Neural cell (in vitro differentiated cells): Measurements from ENCODE around the gene SP140.

Source experiments
- CTCF ChIP-seq: fragments of 450-650 bp; IDR thresholded peaks from 2 replicates; pipeline ENCODE4 v1.5.1; 2014; ENCODE audit warnings: antibody characterized with exemption, mild to moderate bottlenecking, moderate library complexity; ENCODE audit not compliant: poor library complexity, severe bottlenecking
- EP300 ChIP-seq: fragments of 450-650 bp; conservative IDR thresholded peaks from 2 replicates; pipeline ENCODE4 v1.6.1; 2014; ENCODE audit warnings: antibody characterized with exemption, mild to moderate bottlenecking, moderate library complexity; ENCODE audit not compliant: poor library complexity, severe bottlenecking
- EZH2 ChIP-seq: fragments of 200-600, 300-800 bp; shearing (Covaris generic), sonication (generic); IDR thresholded peaks from 2 replicates; pipeline ENCODE4 v1.6.1; 2014; ENCODE audit warnings: antibody characterized with exemption, low read length, borderline replicate concordance, mild to moderate bottlenecking; ENCODE audit not compliant: insufficient read depth, poor library complexity, severe bottlenecking
- POLR2AphosphoS5 ChIP-seq: IDR thresholded peaks from 2 replicates; pipeline ENCODE4 v1.6.1; 2012
- RAD21 ChIP-seq: fragments of 450-650 bp; conservative IDR thresholded peaks from 2 replicates; pipeline ENCODE4 v1.6.1; 2014; ENCODE audit warnings: antibody characterized with exemption, mild to moderate bottlenecking, moderate library complexity
- REST ChIP-seq: IDR thresholded peaks from 2 replicates; pipeline ENCODE4 v1.6.1; 2012; ENCODE audit warnings: borderline replicate concordance
- SMC3 ChIP-seq: fragments of 450-650 bp; conservative IDR thresholded peaks from 2 replicates; pipeline ENCODE4 v1.6.1; 2014; ENCODE audit warnings: antibody characterized with exemption, mild to moderate bottlenecking, moderate library complexity; ENCODE audit not compliant: poor library complexity
- TAF1 ChIP-seq: IDR thresholded peaks from 2 replicates; pipeline ENCODE4 v1.6.1; 2012; ENCODE audit warnings: low read depth

- TF ChIP-seq CTCF, result no peak
- TF ChIP-seq TAF1, result no peak
- TF ChIP-seq SMC3, result no peak
- TF ChIP-seq POLR2AphosphoS5, result no peak
- TF ChIP-seq EZH2, result no peak
- no peak for TF ChIP-seq RAD21
- no peak for TF ChIP-seq REST
- no peak for TF ChIP-seq EP300
These were observed 4.6 kb downstream of the SP140 start for GRCh38 chr2:230230087-230230486.
